KMS-11 (cell line): ENCODE measurements around the gene VPS26B.
A peak's percentile ranks its signal among the peaks of the same experiment; 100 is the strongest.
"Not testable (repeated sequence)": the region's sequence is repeated elsewhere in the genome, so short reads cannot be mapped to it uniquely, and the experiment has no call there.

Experiments used
- H2AFZ ChIP-seq: fragments of 200-600 bp; sonication (generic); 2 replicates; pipeline ENCODE4 v1.6.1; 2016; ENCODE audit warnings: antibody characterized with exemption, mixed run types, low read depth
- H3K27ac ChIP-seq: fragments of 200-600 bp; sonication (generic); 2 replicates; pipeline ENCODE4 v1.6.1; 2016; ENCODE audit warnings: mild to moderate bottlenecking, mixed run types
- H3K27me3 ChIP-seq: fragments of 200-600 bp; sonication (generic); 2 replicates; pipeline ENCODE4 v1.6.1; 2017; ENCODE audit warnings: mild to moderate bottlenecking, low read depth, mixed run types, moderate library complexity; ENCODE audit not compliant: insufficient read depth
- H3K36me3 ChIP-seq: fragments of 200-600 bp; sonication (generic); 2 replicates; pipeline ENCODE4 v1.6.1; 2017; ENCODE audit warnings: mild to moderate bottlenecking, mixed run types; ENCODE audit not compliant: insufficient read depth
- H3K4me1 ChIP-seq: fragments of 200-600 bp; sonication (generic); 2 replicates; pipeline ENCODE4 v1.6.1; 2016; ENCODE audit warnings: mild to moderate bottlenecking, low read depth, mixed run types; ENCODE audit not compliant: poor library complexity, severe bottlenecking
- H3K4me2 ChIP-seq: fragments of 200-600 bp; sonication (generic); 2 replicates; pipeline ENCODE4 v1.7.0; 2016; ENCODE audit warnings: mild to moderate bottlenecking, mixed run types
- H3K4me3 ChIP-seq: fragments of 200-600 bp; sonication (generic); IDR thresholded peaks from 2 replicates; pipeline ENCODE4 v1.6.1; 2017; ENCODE audit warnings: low read depth, low read length, mixed read lengths; ENCODE audit not compliant: insufficient read depth
- H3K79me2 ChIP-seq: fragments of 200-600 bp; sonication (generic); 2 replicates; pipeline ENCODE4 v1.6.1; 2016; ENCODE audit warnings: low read depth, mixed run types; ENCODE audit not compliant: insufficient read depth
- H3K9ac ChIP-seq: fragments of 200-600 bp; sonication (generic); 2 replicates; pipeline ENCODE4 v1.6.1; 2016; ENCODE audit warnings: mild to moderate bottlenecking, mixed run types
- H4K20me1 ChIP-seq: fragments of 200-600 bp; sonication (generic); 2 replicates; pipeline ENCODE4 v1.6.1; 2016; ENCODE audit warnings: mild to moderate bottlenecking, mixed run types; ENCODE audit not compliant: insufficient read depth
- TF ChIP-seq, protein P1 (sequence below): fragments of 200-600 bp; sonication (generic); conservative IDR thresholded peaks from 2 replicates; pipeline ENCODE4 v1.6.1; 2017; ENCODE audit warnings: low read depth, mild to moderate bottlenecking, antibody characterized with exemption, low read length, moderate library complexity, mixed read lengths

The VPS26B gene

DNA sequence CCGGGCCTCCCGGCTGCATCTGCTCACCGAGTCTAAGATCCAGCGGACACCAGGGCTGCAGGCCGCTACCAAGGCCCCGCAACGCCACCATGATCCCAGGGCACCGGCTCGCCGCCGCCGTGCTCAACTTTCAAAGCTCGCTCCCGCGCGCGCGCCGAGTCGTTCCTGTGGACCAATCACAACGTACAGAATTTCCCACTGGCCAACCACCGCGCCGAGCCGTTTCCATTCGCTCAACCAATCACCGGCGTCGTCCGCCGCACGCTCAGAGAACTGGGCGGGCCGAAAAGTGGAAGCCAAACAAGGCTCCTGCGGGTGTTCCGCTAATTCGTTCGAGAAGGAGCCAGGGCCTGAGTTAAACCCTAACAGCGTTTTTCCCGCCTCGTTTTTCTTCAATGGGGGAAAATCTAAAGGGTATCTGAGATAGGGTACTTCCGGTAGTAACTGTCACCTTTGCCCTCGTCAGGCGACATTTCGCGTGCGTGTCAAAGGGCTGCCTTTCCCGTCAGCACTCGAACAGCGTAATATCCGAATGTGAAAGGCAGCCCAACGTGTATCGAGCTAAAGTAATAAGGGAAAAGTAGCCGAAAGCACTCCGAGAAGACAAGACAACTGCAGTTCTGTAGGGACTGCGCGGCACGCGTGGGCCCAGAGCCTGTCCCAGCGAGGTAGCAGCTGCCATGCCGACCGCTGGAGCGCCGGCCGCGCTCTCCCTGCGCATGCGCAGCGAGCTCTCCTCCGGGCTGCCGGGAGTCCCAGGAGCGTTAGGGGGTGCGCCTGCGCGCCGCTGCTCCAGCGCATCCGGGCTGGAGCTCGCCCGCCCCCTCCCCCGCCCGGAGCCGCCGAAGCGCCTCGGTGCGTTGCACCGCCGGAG lies at the start of gene VPS26B, which contains the start of gene NCAPD3:
Gene VPS26B, plus strand, starts transcription at position 836 of the 874 bp plus-strand sequence. CDS start 452 bp downstream, outside the sequence.
Gene NCAPD3, minus strand, starts transcription at position 132 of the 874 bp plus-strand sequence. Its CDS starts 41 bp downstream, at position 91.
- H3K4me3 ChIP-seq, result no peak within 1 kb of the TSS
- peak within 1 kb of the TSS; percentile 65 for H3K9ac ChIP-seq
- peak within 1 kb of the TSS; percentile 73 for H3K4me2 ChIP-seq
- peak within 1 kb of the TSS; percentile 76 for H3K27ac ChIP-seq
- H2AFZ ChIP-seq, result peak within 1 kb of the TSS; percentile 82
- H3K27me3 ChIP-seq, result no peaks in the 10 kb centered on the region
- H4K20me1 ChIP-seq, result no peaks in the 10 kb centered on the region
- H3K36me3 ChIP-seq, result 0 out of 2 replicates have a peak, but pooled peaks cover 4% of the 10 kb centered on the region
- peaks cover 70% of the 10 kb centered on the region for H3K79me2 ChIP-seq
- H3K4me1 ChIP-seq, result peaks cover 32% of the 10 kb centered on the region
- TF ChIP-seq, protein P1, sequence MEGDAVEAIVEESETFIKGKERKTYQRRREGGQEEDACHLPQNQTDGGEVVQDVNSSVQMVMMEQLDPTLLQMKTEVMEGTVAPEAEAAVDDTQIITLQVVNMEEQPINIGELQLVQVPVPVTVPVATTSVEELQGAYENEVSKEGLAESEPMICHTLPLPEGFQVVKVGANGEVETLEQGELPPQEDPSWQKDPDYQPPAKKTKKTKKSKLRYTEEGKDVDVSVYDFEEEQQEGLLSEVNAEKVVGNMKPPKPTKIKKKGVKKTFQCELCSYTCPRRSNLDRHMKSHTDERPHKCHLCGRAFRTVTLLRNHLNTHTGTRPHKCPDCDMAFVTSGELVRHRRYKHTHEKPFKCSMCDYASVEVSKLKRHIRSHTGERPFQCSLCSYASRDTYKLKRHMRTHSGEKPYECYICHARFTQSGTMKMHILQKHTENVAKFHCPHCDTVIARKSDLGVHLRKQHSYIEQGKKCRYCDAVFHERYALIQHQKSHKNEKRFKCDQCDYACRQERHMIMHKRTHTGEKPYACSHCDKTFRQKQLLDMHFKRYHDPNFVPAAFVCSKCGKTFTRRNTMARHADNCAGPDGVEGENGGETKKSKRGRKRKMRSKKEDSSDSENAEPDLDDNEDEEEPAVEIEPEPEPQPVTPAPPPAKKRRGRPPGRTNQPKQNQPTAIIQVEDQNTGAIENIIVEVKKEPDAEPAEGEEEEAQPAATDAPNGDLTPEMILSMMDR, result no peak

DNA sequence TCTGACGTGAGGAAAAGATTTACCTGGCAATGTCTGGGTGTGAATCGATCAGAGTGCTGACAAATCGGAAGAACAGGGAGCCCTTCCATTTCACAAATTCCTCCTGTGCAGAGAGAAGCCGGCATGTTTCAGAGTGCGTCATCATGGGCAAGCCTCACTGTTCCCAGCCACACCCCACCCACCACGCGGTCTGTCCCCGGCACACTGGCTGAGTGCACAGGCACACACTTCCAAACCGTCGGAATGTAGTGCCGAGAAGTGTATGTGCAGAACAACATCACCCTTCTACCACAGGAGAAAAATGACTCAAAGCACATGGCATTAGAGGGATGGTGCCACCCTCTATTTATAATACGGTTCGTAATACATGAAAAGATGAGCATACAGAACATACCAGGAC lies 48.2 kb upstream of the VPS26B start:
- no peak overlapping the region for H3K4me2 ChIP-seq
- no peaks in the 10 kb centered on the region for H4K20me1 ChIP-seq
- H3K79me2 ChIP-seq, result no peaks in the 10 kb centered on the region
- no peak overlapping the region for H3K9ac ChIP-seq
- TF ChIP-seq, protein P1, result no peak
- no peak overlapping the region for H3K4me3 ChIP-seq
- H2AFZ ChIP-seq, result no peak overlapping the region
- H3K4me1 ChIP-seq, result no peaks in the 10 kb centered on the region
- no peaks in the 10 kb centered on the region for H3K36me3 ChIP-seq
- no peak overlapping the region for H3K27ac ChIP-seq
- H3K27me3 ChIP-seq, result no peaks in the 10 kb centered on the region

DNA sequence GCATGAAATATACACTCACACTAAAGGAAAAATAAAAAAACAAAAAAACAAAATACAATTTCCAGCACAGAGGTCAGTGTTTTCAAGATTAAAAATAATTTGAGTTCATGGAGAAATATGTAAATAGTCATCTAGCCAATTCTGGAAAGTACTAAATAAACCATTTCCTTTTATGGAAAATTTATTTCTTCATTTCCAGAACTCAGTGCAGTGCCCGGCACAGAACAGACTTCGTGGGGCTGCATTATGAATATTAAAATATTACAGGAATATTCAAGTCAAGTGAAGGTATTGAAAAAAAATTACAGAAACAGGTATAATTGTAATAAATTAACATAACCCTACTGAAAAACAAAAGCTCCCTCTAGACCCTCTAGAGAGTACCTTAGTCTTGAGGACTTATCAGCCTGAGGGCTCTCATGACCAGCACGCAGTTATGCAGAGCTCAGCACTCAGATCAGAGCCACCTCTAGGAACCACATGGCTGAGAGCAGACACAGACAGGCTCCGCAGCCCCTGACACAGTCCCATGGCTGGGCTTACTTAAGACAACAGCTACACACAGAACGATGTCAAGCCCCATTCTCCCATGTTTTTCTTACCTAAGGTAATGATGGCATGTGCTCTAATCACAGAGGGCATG lies 46.3 kb upstream of the VPS26B start:
- Histone ChIP-seq H3K27me3 (no peaks in the 10 kb centered on the region), H3K27ac (no peak overlapping the region), H3K79me2 (no peaks in the 10 kb centered on the region), H3K36me3 (no peaks in the 10 kb centered on the region), H4K20me1 (no peaks in the 10 kb centered on the region), H3K4me2 (no peak overlapping the region), H3K4me1 (no peaks in the 10 kb centered on the region), H3K9ac (no peak overlapping the region), H2AFZ (no peak overlapping the region), H3K4me3 (no peak overlapping the region)
- TF ChIP-seq, protein P1, result no peak

DNA sequence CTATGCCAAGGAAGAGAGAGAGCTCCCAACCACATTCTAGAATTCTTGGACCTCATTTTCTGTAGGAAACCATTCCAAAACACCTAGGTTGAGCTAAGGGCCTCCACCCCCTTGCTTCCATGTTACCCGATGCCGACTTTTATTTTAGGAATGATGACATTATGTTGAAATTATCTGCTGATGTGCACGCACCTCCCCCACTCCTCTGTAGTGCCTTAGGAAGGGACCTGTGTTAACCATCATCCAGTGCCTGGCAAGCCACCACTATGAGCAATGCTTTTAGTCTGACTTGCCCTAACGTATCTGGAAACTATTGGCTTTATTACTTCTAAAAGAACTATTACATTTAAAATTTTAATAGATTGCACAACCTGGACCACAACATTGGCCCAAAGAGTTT lies 42.8 kb upstream of the VPS26B start:
- H3K27ac ChIP-seq, result no peak overlapping the region
- no peaks in the 10 kb centered on the region for H3K79me2 ChIP-seq
- H3K36me3 ChIP-seq, result no peaks in the 10 kb centered on the region
- TF ChIP-seq, protein P1, result no peak
- no peaks in the 10 kb centered on the region for H3K27me3 ChIP-seq
- H3K9ac ChIP-seq, result no peak overlapping the region
- H3K4me3 ChIP-seq, result no peak overlapping the region
- no peaks in the 10 kb centered on the region for H3K4me1 ChIP-seq
- no peaks in the 10 kb centered on the region for H4K20me1 ChIP-seq
- H3K4me2 ChIP-seq, result no peak overlapping the region
- H2AFZ ChIP-seq, result no peak overlapping the region

DNA sequence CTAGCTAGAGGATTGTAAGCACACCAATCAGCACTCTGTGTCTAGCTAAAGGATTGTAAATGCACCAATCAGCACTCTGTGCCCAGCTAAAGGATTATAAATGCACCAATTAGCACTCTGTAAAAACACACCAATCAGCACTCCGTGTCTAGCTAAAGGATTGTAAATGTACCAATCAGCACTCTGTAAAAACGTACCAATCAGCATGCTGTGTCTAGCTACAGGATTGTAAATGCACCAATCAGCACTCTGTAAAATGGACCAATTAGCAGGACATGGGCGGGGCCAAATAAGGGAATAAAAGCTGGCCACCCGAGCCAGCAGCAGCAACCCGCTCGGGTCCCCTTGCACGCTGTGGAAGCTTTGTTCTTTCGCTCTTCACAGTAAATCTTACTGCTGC lies 36.4 kb upstream of the VPS26B start:
- not testable (repeated sequence) for H3K9ac ChIP-seq

More for the DNA sequence above, 36.4 kb upstream of the VPS26B start:
- H3K4me2 ChIP-seq, H3K79me2 ChIP-seq, H3K36me3 ChIP-seq, H2AFZ ChIP-seq, H3K27me3 ChIP-seq, H3K27ac ChIP-seq, H4K20me1 ChIP-seq, H3K4me1 ChIP-seq, H3K4me3 ChIP-seq: not testable (repeated sequence)
